ENCODE results near the gene CNN2.

The CNN2 gene

GRCh38 chr19:1073063-1073955 lies 46.9 kb downstream of the CNN2 start:
- Histone ChIP-seq H3K4me3 (ENCODE audit: low read length) (no peak overlapping the region), H3K27me3 (ENCODE audit: control insufficient read depth, insufficient read depth, low read length) (peaks cover 14% of the 10 kb centered on the region), H3K27ac (ENCODE audit: low read depth, low read length) (no peak overlapping the region), H3K9ac (ENCODE audit: low read length) (no peak overlapping the region), H3K36me3 (ENCODE audit: control insufficient read depth, insufficient read depth, low read length) (no peaks in the 10 kb centered on the region), H3K4me1 (ENCODE audit: control insufficient read depth, insufficient read depth, low read length) (no peaks in the 10 kb centered on the region)

- Histone ChIP-seq H3K4me3 (ENCODE audit: low read length) (no peak overlapping the region), H3K27me3 (ENCODE audit: control insufficient read depth, insufficient read depth, low read length) (peaks cover 14% of the 10 kb centered on the region), H3K27ac (ENCODE audit: low read depth, low read length) (no peak overlapping the region), H3K9ac (ENCODE audit: low read length) (no peak overlapping the region), H3K36me3 (ENCODE audit: control insufficient read depth, insufficient read depth, low read length) (no peaks in the 10 kb centered on the region), H3K4me1 (ENCODE audit: control insufficient read depth, insufficient read depth, low read length) (no peaks in the 10 kb centered on the region)
These were observed 47.6 kb downstream of the CNN2 start for GRCh38 chr19:1073956-1074517.

- peaks cover 11% of the 10 kb centered on the region for H3K27me3 ChIP-seq (ENCODE audit: control insufficient read depth, insufficient read depth, low read length)
- H3K27ac ChIP-seq (ENCODE audit: low read depth, low read length) = no peak overlapping the region
- H3K4me3 ChIP-seq (ENCODE audit: low read length) = peak overlapping the region; percentile 37
- no peaks in the 10 kb centered on the region for H3K36me3 ChIP-seq (ENCODE audit: control insufficient read depth, insufficient read depth, low read length)
- H3K9ac ChIP-seq (ENCODE audit: low read length) = no peak overlapping the region
- H3K4me1 ChIP-seq (ENCODE audit: control insufficient read depth, insufficient read depth, low read length) = no peaks in the 10 kb centered on the region
These were observed 48.3 kb downstream of the CNN2 start for GRCh38 chr19:1074544-1075283.

GRCh38 chr19:1076046-1076386 lies 49.6 kb downstream of the CNN2 start:
- no peak overlapping the region for H3K9ac ChIP-seq (ENCODE audit: low read length)

GRCh38 chr19:1076951-1077350 lies 50.5 kb downstream of the CNN2 start:
- no peaks in the 10 kb centered on the region for H3K4me1 ChIP-seq (ENCODE audit: control insufficient read depth, insufficient read depth, low read length)
- H3K27me3 ChIP-seq (ENCODE audit: control insufficient read depth, insufficient read depth, low read length) = peaks cover 11% of the 10 kb centered on the region
- H3K4me3 ChIP-seq (ENCODE audit: low read length) = no peak overlapping the region
- H3K27ac ChIP-seq (ENCODE audit: low read depth, low read length) = no peak overlapping the region
- peaks cover 2% of the 10 kb centered on the region for H3K36me3 ChIP-seq (ENCODE audit: control insufficient read depth, insufficient read depth, low read length)
- H3K9ac ChIP-seq (ENCODE audit: low read length) = no peak overlapping the region

More at GRCh38 chr19:1076046-1076386, 49.6 kb downstream of the CNN2 start:
- Histone ChIP-seq H3K36me3 (ENCODE audit: control insufficient read depth, insufficient read depth, low read length) (no peaks in the 10 kb centered on the region), H3K27me3 (ENCODE audit: control insufficient read depth, insufficient read depth, low read length) (peaks cover 11% of the 10 kb centered on the region), H3K4me3 (ENCODE audit: low read length) (no peak overlapping the region), H3K27ac (ENCODE audit: low read depth, low read length) (no peak overlapping the region), H3K4me1 (ENCODE audit: control insufficient read depth, insufficient read depth, low read length) (no peaks in the 10 kb centered on the region)

GRCh38 chr19:1079566-1080111 lies 53.2 kb downstream of the CNN2 start:
- H3K27ac ChIP-seq (ENCODE audit: low read depth, low read length) = no peak overlapping the region

GRCh38 chr19:1080360-1081161 lies 54.2 kb downstream of the CNN2 start:
- peaks cover 2% of the 10 kb centered on the region for H3K36me3 ChIP-seq (ENCODE audit: control insufficient read depth, insufficient read depth, low read length)
- no peak overlapping the region for H3K27ac ChIP-seq (ENCODE audit: low read depth, low read length)
- H3K9ac ChIP-seq (ENCODE audit: low read length) = no peak overlapping the region
- H3K4me3 ChIP-seq (ENCODE audit: low read length) = no peak overlapping the region
- no peaks in the 10 kb centered on the region for H3K4me1 ChIP-seq (ENCODE audit: control insufficient read depth, insufficient read depth, low read length)
- no peaks in the 10 kb centered on the region for H3K27me3 ChIP-seq (ENCODE audit: control insufficient read depth, insufficient read depth, low read length)

More at GRCh38 chr19:1079566-1080111, 53.2 kb downstream of the CNN2 start:
- H3K27me3 ChIP-seq (ENCODE audit: control insufficient read depth, insufficient read depth, low read length) = no peaks in the 10 kb centered on the region
- no peak overlapping the region for H3K4me3 ChIP-seq (ENCODE audit: low read length)
- no peak overlapping the region for H3K9ac ChIP-seq (ENCODE audit: low read length)
- H3K4me1 ChIP-seq (ENCODE audit: control insufficient read depth, insufficient read depth, low read length) = no peaks in the 10 kb centered on the region
- H3K36me3 ChIP-seq (ENCODE audit: control insufficient read depth, insufficient read depth, low read length) = peaks cover 2% of the 10 kb centered on the region

- no peak overlapping the region for H3K27ac ChIP-seq (ENCODE audit: low read depth, low read length)
- no peak overlapping the region for H3K9ac ChIP-seq (ENCODE audit: low read length)
- no peaks in the 10 kb centered on the region for H3K4me1 ChIP-seq (ENCODE audit: control insufficient read depth, insufficient read depth, low read length)
- H3K4me3 ChIP-seq (ENCODE audit: low read length) = peak overlapping the region; percentile 44
- H3K27me3 ChIP-seq (ENCODE audit: control insufficient read depth, insufficient read depth, low read length) = no peaks in the 10 kb centered on the region
- peaks cover 2% of the 10 kb centered on the region for H3K36me3 ChIP-seq (ENCODE audit: control insufficient read depth, insufficient read depth, low read length)
These were observed 55.1 kb downstream of the CNN2 start for GRCh38 chr19:1081301-1082164.

- Histone ChIP-seq H3K4me1 (ENCODE audit: control insufficient read depth, insufficient read depth, low read length) (no peaks in the 10 kb centered on the region), H3K27ac (ENCODE audit: low read depth, low read length) (no peak overlapping the region), H3K36me3 (ENCODE audit: control insufficient read depth, insufficient read depth, low read length) (peaks cover 2% of the 10 kb centered on the region), H3K4me3 (ENCODE audit: low read length) (peak overlapping the region; percentile 44), H3K27me3 (ENCODE audit: control insufficient read depth, insufficient read depth, low read length) (no peaks in the 10 kb centered on the region), H3K9ac (ENCODE audit: low read length) (no peak overlapping the region)
These were observed 55.9 kb downstream of the CNN2 start for GRCh38 chr19:1082165-1082927.

- H3K9ac ChIP-seq (ENCODE audit: low read length) = no peak overlapping the region
These were observed 56.8 kb downstream of the CNN2 start for GRCh38 chr19:1082928-1083816.

More at GRCh38 chr19:1082928-1083816, 56.8 kb downstream of the CNN2 start:
- peaks cover 6% of the 10 kb centered on the region for H3K36me3 ChIP-seq (ENCODE audit: control insufficient read depth, insufficient read depth, low read length)
- H3K27me3 ChIP-seq (ENCODE audit: control insufficient read depth, insufficient read depth, low read length) = no peaks in the 10 kb centered on the region
- no peaks in the 10 kb centered on the region for H3K4me1 ChIP-seq (ENCODE audit: control insufficient read depth, insufficient read depth, low read length)
- peak overlapping the region; percentile 44 for H3K4me3 ChIP-seq (ENCODE audit: low read length)
- H3K27ac ChIP-seq (ENCODE audit: low read depth, low read length) = no peak overlapping the region

All from rectal smooth muscle tissue (tissue), 1 donor.